ENCODE data around the gene ZC3H13.

DNA sequence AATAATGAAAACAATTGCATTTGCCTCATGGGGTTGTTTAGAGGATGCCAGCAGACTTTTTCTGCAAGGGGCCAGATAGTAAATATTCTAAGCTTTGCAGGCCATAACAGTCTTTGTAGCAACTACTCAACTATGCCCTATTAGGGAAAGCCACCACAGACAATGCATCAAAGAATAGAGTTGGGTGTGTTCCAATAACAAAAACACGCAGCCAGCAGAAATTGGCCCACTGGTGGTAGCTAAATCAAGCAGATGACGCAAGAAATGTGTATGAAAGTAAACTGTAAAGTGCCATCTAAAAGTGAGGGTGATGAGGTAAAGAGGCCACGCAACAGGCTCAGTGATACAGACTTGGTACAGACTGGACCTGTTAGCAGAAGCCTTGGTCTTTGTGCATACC is 125.8 kb downstream of the ZC3H13 start:
- no peak for TF ChIP-seq CTCF (IDR thresholded peaks at IDR 0.05; ENCODE audit: low read length)
- no peak for TF ChIP-seq EZH2 (optimal IDR thresholded peaks at IDR 0.05; ENCODE audit: low read depth, low read length)
- no peak for TF ChIP-seq EZH2phosphoT487 (IDR thresholded peaks at IDR 0.05; ENCODE audit: low read length)
